LNCaP clone FGC (cell line): ENCODE data around the gene CENATAC.
"Not testable (repeated sequence)": the region's sequence is repeated elsewhere in the genome, so short reads cannot be mapped to it uniquely, and the experiment has no call there.

Experiments
- DNase-seq: peaks from one replicate; pipeline ENCODE4 v3.0.0-alpha.2; 2011; ENCODE audit warnings: low read depth
- H3K4me3 ChIP-seq: 2 replicates; pipeline ENCODE4 v1.5.1; 2011; ENCODE audit warnings: mild to moderate bottlenecking, low read depth, low read length, control low read depth
- TF ChIP-seq, protein P1 (sequence below): IDR thresholded peaks from 2 replicates; pipeline ENCODE4 v1.5.1; 2012; ENCODE audit warnings: mild to moderate bottlenecking; ENCODE audit not compliant: control insufficient read depth, insufficient read depth; ENCODE audit errors: extremely low read depth

CENATAC gene

DNA sequence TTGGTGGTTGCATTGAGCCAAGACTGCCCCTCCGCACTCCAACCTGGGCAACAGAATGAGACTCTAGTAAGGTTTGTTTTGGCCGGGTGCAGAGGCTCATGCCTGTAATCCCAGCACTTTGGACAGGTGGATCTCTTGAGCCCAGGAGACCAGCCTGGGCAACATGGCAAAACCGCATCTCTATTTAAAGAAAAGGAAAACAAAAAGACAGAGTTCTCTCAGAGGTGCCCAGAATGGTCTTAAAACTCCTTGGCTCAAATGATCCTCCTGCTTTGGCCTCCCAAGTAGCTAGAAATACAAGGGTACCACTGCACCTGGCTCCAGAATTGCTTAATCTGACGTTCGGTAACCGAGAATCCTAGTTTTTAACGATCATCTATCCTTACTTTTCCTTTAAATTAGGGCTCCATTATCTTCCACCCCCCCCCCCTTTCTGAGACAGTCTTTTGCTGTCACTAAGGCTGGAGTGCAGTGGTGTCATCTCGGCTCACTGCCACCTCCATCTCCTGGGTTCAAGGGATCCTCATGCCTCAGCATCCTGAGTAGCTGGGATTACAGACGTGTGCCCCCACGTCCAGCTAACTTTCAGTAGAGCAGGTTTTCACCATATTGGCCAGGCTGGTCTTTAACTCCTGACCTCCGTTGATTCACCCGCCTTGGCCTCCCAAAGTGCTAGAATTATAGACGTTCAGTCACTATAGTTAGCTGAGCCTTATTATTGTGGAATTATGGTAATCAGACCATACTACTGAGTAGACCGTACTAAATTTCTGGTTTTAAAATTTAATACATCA lies 18.5 kb downstream of the CENATAC start:
- no peak for DNase-seq
- H3K4me3 ChIP-seq = peak overlapping the region; percentile 98
- TF ChIP-seq, protein P1, sequence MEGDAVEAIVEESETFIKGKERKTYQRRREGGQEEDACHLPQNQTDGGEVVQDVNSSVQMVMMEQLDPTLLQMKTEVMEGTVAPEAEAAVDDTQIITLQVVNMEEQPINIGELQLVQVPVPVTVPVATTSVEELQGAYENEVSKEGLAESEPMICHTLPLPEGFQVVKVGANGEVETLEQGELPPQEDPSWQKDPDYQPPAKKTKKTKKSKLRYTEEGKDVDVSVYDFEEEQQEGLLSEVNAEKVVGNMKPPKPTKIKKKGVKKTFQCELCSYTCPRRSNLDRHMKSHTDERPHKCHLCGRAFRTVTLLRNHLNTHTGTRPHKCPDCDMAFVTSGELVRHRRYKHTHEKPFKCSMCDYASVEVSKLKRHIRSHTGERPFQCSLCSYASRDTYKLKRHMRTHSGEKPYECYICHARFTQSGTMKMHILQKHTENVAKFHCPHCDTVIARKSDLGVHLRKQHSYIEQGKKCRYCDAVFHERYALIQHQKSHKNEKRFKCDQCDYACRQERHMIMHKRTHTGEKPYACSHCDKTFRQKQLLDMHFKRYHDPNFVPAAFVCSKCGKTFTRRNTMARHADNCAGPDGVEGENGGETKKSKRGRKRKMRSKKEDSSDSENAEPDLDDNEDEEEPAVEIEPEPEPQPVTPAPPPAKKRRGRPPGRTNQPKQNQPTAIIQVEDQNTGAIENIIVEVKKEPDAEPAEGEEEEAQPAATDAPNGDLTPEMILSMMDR = no peak

DNA sequence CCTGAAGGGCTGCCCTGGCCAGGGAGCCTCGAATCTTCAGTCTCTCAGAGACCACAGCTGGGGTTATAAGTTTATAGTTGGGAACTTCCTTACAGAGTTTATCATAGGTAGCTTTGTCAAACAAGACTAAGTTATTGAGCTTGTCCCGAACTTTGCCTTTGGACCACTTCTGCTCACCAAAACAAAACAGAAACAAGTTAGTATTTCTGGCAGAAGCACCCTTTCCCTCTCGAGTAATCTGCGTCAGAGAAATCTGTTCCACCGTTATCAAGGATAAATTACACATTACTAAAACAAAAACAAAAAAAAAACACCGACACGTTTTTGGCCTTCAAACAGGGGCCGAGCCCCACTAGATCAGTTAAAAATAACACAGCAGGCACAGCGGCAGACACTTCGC lies 19.4 kb downstream of the CENATAC start:
- not testable (repeated sequence) for DNase-seq
- peak overlapping the region; percentile 98 for H3K4me3 ChIP-seq

DNA sequence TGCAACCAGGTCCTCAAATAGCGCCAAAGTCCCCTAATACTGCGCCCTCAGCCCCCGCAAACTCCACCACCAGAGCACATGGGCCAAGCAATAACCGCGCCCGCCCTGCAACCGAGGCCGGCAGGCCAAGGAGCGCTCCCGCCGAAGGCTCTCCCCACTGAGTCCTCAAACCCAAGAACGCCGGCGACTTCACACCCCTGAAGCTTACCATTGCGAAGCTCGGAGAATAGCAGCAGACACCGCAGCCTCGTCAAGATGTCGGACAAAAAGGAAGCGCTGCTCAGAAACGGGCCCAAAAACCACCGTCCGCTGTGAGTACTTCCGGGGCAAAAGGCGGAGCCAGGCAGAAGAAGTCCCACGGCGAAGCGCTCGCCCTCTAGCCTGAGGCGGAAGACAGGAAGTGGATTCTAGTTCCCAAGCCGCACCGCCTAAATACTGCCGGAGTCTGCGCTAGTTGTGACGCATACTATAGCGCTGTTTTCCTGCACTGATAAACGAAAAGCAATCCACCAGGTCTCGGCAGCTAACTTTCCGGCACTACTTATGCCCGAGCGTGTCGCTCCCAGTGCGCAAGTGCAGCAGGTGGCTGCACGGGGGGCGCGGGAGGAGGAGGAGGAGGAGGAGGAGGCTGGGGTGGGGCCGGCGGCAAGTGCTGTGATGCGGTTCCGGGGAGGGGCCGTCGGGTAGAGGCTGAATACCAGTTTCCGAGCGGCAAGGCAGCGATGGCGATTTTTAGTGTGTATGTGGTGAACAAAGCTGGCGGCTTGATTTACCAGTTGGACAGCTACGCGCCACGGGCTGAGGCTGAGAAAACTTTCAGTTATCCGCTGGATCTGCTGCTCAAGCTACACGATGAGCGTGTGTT lies 20.4 kb downstream of the CENATAC start, which contains the start of the genes RPS25 and TRAPPC4:
Gene RPS25 (minus strand): TSS at position 270 of the 865 bp plus-strand sequence. CDS start 59 bp downstream, at position 211.
Gene TRAPPC4 (plus strand): TSS at position 693 of the 865 bp plus-strand sequence. CDS start 30 bp downstream, at position 723.
- H3K4me3 ChIP-seq = peak within 1 kb of the TSS; percentile 98
- peak; percentile 94 for DNase-seq
- TF ChIP-seq, protein P1 = 0 out of 2 replicates have a peak, but pooled peaks have one; percentile 1

DNA sequence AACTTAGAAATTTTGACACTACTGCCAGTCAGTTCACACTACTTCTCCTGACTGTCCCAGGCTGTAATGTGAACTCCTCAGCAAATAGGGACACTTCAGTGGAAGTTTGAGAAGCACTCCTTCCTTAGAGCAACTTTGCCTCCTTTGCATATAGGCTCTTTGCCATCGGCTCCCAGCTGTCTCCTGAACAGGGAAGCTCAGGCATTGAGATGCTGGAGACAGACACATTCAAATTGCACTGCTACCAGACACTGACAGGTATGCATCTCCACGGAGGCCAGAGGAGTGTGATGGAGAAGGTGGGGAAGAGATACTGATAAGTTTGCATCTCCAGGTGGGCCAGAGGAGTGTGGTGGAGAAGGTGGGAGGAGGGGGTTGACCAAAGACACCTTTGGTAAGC lies 22.1 kb downstream of the CENATAC start:
- no peak for DNase-seq
- peak overlapping the region; percentile 98 for H3K4me3 ChIP-seq

DNA sequence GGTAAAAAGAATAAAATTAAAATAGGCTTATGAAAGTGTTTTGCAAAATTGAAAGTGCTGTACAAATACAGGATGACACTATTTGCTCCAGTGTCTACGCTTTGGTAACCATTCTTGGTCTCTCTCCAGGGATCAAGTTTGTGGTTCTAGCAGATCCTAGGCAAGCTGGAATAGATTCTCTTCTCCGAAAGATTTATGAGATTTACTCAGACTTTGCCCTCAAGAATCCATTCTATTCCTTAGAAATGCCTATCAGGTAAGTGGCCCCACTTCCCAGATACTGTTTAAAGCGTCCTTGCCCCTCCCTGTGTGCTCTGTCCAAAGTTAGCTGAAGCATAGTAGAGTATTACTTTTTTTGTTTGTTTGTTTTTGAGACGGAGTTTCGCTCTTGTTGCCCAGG lies 23.7 kb downstream of the CENATAC start:
- no peak for DNase-seq
- TF ChIP-seq, protein P1 = no peak
- H3K4me3 ChIP-seq = no peak overlapping the region

More for the DNA sequence above, 22.1 kb downstream of the CENATAC start:
- TF ChIP-seq, protein P1 = no peak

DNA sequence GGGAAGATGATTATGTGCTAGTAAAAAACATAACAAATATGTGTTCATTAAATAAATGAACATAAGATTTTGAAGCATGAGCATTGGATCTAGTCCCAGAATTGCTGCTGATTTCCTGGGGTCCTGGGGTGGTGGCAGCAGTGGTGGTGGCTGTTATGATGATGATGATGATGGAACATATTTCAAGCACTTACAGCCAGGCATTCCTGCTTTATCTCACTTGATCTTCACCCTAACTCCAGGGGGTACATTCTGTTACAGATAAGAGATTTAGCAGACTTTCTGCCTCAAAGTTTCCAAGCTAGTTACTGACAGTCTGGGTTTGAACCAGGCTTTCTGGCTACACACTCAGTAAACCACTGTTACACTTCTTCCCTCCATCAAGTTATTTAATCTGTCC lies 25.8 kb downstream of the CENATAC start:
- H3K4me3 ChIP-seq = no peak overlapping the region
- no peak for DNase-seq
- TF ChIP-seq, protein P1 = no peak
